ENCODE results near the gene RSPH6A.

- TF ChIP-seq CTCF (IDR thresholded peaks at IDR 0.05) = no peak
- no peak for TF ChIP-seq POLR2A (IDR thresholded peaks at IDR 0.05)
These were observed 10.1 kb upstream of the RSPH6A start for GRCh38 chr19:45825263-45825605.
